H9 (cell line): Measurements from ENCODE around the gene HSPA12A. TPM values are rescaled to one million over a fixed set of nuclear protein-coding genes. Genes with fewer than 3 reads are reported as not detected.

Source experiments
- DNase-seq: peaks from one replicate; pipeline ENCODE4 v3.0.0-alpha.2; 2017
- H2AFZ ChIP-seq: one replicate; pipeline ENCODE4 v1.6.1; 2013; ENCODE audit warnings: mild to moderate bottlenecking, low read length, control low read depth, moderate library complexity
- H2AK5ac ChIP-seq: 2 replicates; pipeline ENCODE4 v1.6.1; 2013; ENCODE audit warnings: low read length, control low read depth, mixed read lengths; ENCODE audit not compliant: insufficient read length
- H2BK120ac ChIP-seq: one replicate; pipeline ENCODE4 v1.6.1; 2013; ENCODE audit warnings: low read depth, mild to moderate bottlenecking, low read length, control low read depth, inconsistent platforms; ENCODE audit not compliant: poor library complexity, severe bottlenecking
- H2BK12ac ChIP-seq: 2 replicates; pipeline ENCODE4 v1.6.1; 2013; ENCODE audit warnings: low read length, control low read depth, mixed read lengths, low read depth; ENCODE audit not compliant: insufficient read length
- H2BK15ac ChIP-seq: 2 replicates; pipeline ENCODE4 v1.6.1; 2013; ENCODE audit warnings: low read depth, low read length, control low read depth
- H2BK20ac ChIP-seq: one replicate; pipeline ENCODE4 v1.6.1; 2013; ENCODE audit warnings: low read depth, mild to moderate bottlenecking, low read length, control low read depth, inconsistent platforms; ENCODE audit not compliant: poor library complexity, severe bottlenecking
- H2BK5ac ChIP-seq: 2 replicates; pipeline ENCODE4 v1.6.1; 2013; ENCODE audit warnings: low read length, control low read depth, mixed read lengths; ENCODE audit not compliant: insufficient read length
- H3K14ac ChIP-seq: 2 replicates; pipeline ENCODE4 v1.6.1; 2013; ENCODE audit warnings: low read length, control low read depth; ENCODE audit not compliant: insufficient read depth
- H3K18ac ChIP-seq: 2 replicates; pipeline ENCODE4 v1.6.1; 2013; ENCODE audit warnings: low read depth, mild to moderate bottlenecking, mixed read lengths, low read length, control low read depth; ENCODE audit not compliant: insufficient read length
- H3K23ac ChIP-seq: 2 replicates; pipeline ENCODE4 v1.6.1; 2013; ENCODE audit warnings: low read length, control low read depth, mixed read lengths, low read depth; ENCODE audit not compliant: insufficient read length
- H3K23me2 ChIP-seq: 2 replicates; pipeline ENCODE4 v1.6.1; 2013; ENCODE audit warnings: low read depth, mild to moderate bottlenecking, mixed read lengths, low read length, control low read depth; ENCODE audit not compliant: insufficient read length, poor library complexity, severe bottlenecking
- H3K27ac ChIP-seq: 2 replicates; pipeline ENCODE4 v1.5.1; 2013; ENCODE audit warnings: low read length, control low read depth, mixed read lengths, low read depth; ENCODE audit not compliant: insufficient read length
- H3K27me3 ChIP-seq: 2 replicates; pipeline ENCODE4 v1.6.1; 2013; ENCODE audit warnings: low read length, control low read depth, inconsistent platforms; ENCODE audit not compliant: insufficient read depth
- H3K4ac ChIP-seq: 2 replicates; pipeline ENCODE4 v1.6.1; 2013; ENCODE audit warnings: low read depth, mild to moderate bottlenecking, control low read depth, inconsistent platforms, low read length, moderate library complexity
- H3K4me1 ChIP-seq: 2 replicates; pipeline ENCODE4 v1.6.1; 2013; ENCODE audit warnings: low read length, control low read depth, inconsistent platforms; ENCODE audit not compliant: insufficient read depth
- H3K4me2 ChIP-seq: 2 replicates; pipeline ENCODE4 v1.6.1; 2013; ENCODE audit warnings: low read length, control low read depth, mixed read lengths; ENCODE audit not compliant: insufficient read length, insufficient read depth
- H3K56ac ChIP-seq: 2 replicates; pipeline ENCODE4 v1.6.1; 2013; ENCODE audit warnings: low read depth, mild to moderate bottlenecking, mixed read lengths, low read length, control low read depth; ENCODE audit not compliant: insufficient read length
- H3K79me1 ChIP-seq: 2 replicates; pipeline ENCODE4 v1.6.1; 2013; ENCODE audit warnings: low read depth, mild to moderate bottlenecking, moderate library complexity, low read length, control low read depth, inconsistent platforms; ENCODE audit not compliant: insufficient read depth, poor library complexity, severe bottlenecking
- H3K79me2 ChIP-seq: 2 replicates; pipeline ENCODE4 v1.6.1; 2013; ENCODE audit warnings: low read length, control low read depth, inconsistent platforms; ENCODE audit not compliant: insufficient read depth
- H3K9ac ChIP-seq: 2 replicates; pipeline ENCODE4 v1.6.1; 2013; ENCODE audit warnings: low read length, control low read depth, mixed read lengths; ENCODE audit not compliant: insufficient read length; ENCODE audit errors: extremely low read depth
- H3K9me3 ChIP-seq: one replicate; pipeline ENCODE4 v1.6.1; 2013; ENCODE audit warnings: low read depth, low read length, inconsistent platforms; ENCODE audit not compliant: control insufficient read depth
- H3T11ph ChIP-seq: one replicate; pipeline ENCODE4 v1.6.1; 2013; ENCODE audit warnings: mild to moderate bottlenecking, low read length, control low read depth, inconsistent platforms
- H4K20me1 ChIP-seq: one replicate; pipeline ENCODE4 v1.6.1; 2013; ENCODE audit not compliant: control insufficient read depth, insufficient read length, insufficient read depth
- H4K5ac ChIP-seq: 2 replicates; pipeline ENCODE4 v1.6.1; 2013; ENCODE audit warnings: low read depth, mild to moderate bottlenecking, mixed read lengths, low read length, control low read depth; ENCODE audit not compliant: insufficient read length
- H4K8ac ChIP-seq: replicated peaks from 2 replicates; pipeline ENCODE4 v1.6.1; 2013; ENCODE audit warnings: low read length, control low read depth, mixed read lengths, low read depth; ENCODE audit not compliant: insufficient read length
- H4K91ac ChIP-seq: 2 replicates; pipeline ENCODE4 v1.6.1; 2013; ENCODE audit warnings: low read depth, mild to moderate bottlenecking, moderate library complexity, mixed read lengths, low read length, control low read depth; ENCODE audit not compliant: insufficient read length
- H3K27ac Mint-ChIP-seq, 3 experiments: 2 replicates in 2 of 3; 3 replicates in 1 of 3; pipeline ENCODE4 v1.8.0; 2020 to 2021; ENCODE audit warnings: mixed read lengths in 3 of 3, mild to moderate bottlenecking in 1 of 3, moderate library complexity in 1 of 3
- H3K27me3 Mint-ChIP-seq: 2 replicates; pipeline ENCODE4 v1.8.0; 2021; ENCODE audit warnings: low read depth, mild to moderate bottlenecking, moderate library complexity, mixed read lengths
- H3K36me3 Mint-ChIP-seq, 3 experiments: 2 replicates in 2 of 3; 3 replicates in 1 of 3; pipeline ENCODE4 v1.8.0; 2020 to 2021; ENCODE audit warnings: low read depth in 3 of 3, mixed read lengths in 3 of 3; ENCODE audit not compliant: insufficient read depth in 1 of 3
- H3K4me1 Mint-ChIP-seq, 2 experiments: 2 replicates each; pipeline ENCODE4 v1.8.0; 2020; ENCODE audit warnings: mixed read lengths in 2 of 2
- H3K4me3 Mint-ChIP-seq, 2 experiments: 2 replicates in 1 of 2; 3 replicates in 1 of 2; pipeline ENCODE4 v1.8.0; 2020 to 2021; ENCODE audit warnings: mild to moderate bottlenecking in 2 of 2, mixed read lengths in 2 of 2, moderate library complexity in 1 of 2
- H3K9me3 Mint-ChIP-seq, 2 experiments: 2 replicates in 1 of 2; 3 replicates in 1 of 2; pipeline ENCODE4 v1.8.0; 2020; ENCODE audit warnings: mild to moderate bottlenecking in 2 of 2, mixed read lengths in 2 of 2, moderate library complexity in 1 of 2
- CTCF ChIP-seq: fragments of 200-600 bp; sonication (generic); conservative IDR thresholded peaks from 3 replicates; pipeline ENCODE4 v1.8.0; 2021; ENCODE audit warnings: antibody characterized with exemption, mild to moderate bottlenecking
- WGBS: extraction: QIAGEN DNeasy Blood & Tissue Kit; methylation state at CpG from one replicate; pipeline ENCODE4 v1.1.7; 2013; ENCODE audit warnings: missing lambda C conversion rate, low lambda C conversion rate, mixed read lengths; ENCODE audit not compliant: insufficient read length; ENCODE audit errors: extremely low coverage; 5-methylcytosine and 5-hydroxymethylcytosine counted together
- total RNA-seq: library from RNA; stranded (reverse); gene quantifications from 2 replicates; pipeline ENCODE4 v1.2.1, GENCODE V29; 2021

The HSPA12A gene
- total RNA-seq, 1 experiment from 2014 or later = 3.2 TPM

DNA sequence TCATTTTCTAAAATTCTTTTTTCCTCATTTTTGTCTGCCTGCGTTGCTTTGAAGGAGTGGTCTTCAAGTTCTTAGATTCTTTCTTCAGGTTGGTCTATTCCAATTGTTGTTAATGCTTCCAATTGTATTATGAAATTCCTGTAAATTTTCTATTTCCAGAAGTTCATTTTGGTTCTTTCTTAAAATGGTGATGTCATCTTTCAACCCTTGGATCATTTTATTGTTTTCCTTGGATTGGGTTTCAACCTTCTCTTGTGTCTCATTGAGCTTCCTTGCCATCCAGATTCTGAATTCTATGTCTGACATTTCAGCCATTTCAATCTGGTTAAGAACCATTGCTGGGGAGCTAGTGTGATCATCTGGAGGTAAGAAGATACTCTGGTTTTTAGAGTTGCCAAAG, 88.5 kb downstream of the HSPA12A start:
- no peak overlapping the region for H4K5ac ChIP-seq
- no peak for DNase-seq
- Mint-ChIP-seq H3K4me3 (no peak overlapping the region), H3K36me3 (no peaks in the 10 kb centered on the region), H3K4me1 (peaks cover 0 to 2% of the 10 kb centered on the region in 2 experiments; a peak in 2 of 4 replicates), H3K27ac (no peak overlapping the region), H3K9me3 (peaks cover 8 to 9% of the 10 kb centered on the region in 2 experiments), H3K27me3 (peaks cover 2% of the 10 kb centered on the region)
- H4K91ac ChIP-seq = no peak overlapping the region
- no peak overlapping the region for H3K23ac ChIP-seq
- H3K18ac ChIP-seq = no peak overlapping the region
- H3K56ac ChIP-seq = no peak overlapping the region
- H2BK120ac ChIP-seq = no peak overlapping the region
- no peak overlapping the region for H3K27ac ChIP-seq
- no peak overlapping the region for H3K14ac ChIP-seq
- no peaks in the 10 kb centered on the region for H3K4me1 ChIP-seq
- H2AFZ ChIP-seq = no peak overlapping the region
- no peak overlapping the region for H3T11ph ChIP-seq
- H2BK15ac ChIP-seq = no peak overlapping the region
- H3K27me3 ChIP-seq = no peaks in the 10 kb centered on the region
- H4K20me1 ChIP-seq = no peaks in the 10 kb centered on the region
- H3K79me1 ChIP-seq = no peaks in the 10 kb centered on the region
- no peak overlapping the region for H2AK5ac ChIP-seq
- H3K4ac ChIP-seq = no peak overlapping the region
- H2BK20ac ChIP-seq = no peak overlapping the region
- TF ChIP-seq CTCF = no peak
- no peak overlapping the region for H3K9ac ChIP-seq
- no peak overlapping the region for H2BK5ac ChIP-seq
- H3K9me3 ChIP-seq = no peaks in the 10 kb centered on the region
- no CpG with 5 or more reads among the region's 1 CpG for WGBS
- H3K23me2 ChIP-seq = no peaks in the 10 kb centered on the region
- no peak overlapping the region for H2BK12ac ChIP-seq
- no peaks in the 10 kb centered on the region for H3K79me2 ChIP-seq
- no peak overlapping the region for H3K4me2 ChIP-seq
- no peak overlapping the region for H4K8ac ChIP-seq
